Kidney (tissue), 14 donors: ENCODE data around the gene PPIB. TPM values are rescaled to one million over a fixed set of nuclear protein-coding genes. Genes with fewer than 3 reads are reported as not detected.

Experiments
- DNase-seq, 5 donors: peaks; one replicate each; pipeline ENCODE4 v3.0.0-alpha.2; 2013 to 2020
- FAIRE-seq: peaks from 2 replicates; lab custom pipeline; 2012; peaks lifted over from hg19 to GRCh38; lab: Jason Lieb, UNC
- H3K27ac ChIP-seq, 2 donors: one replicate each; pipeline ENCODE4 v1.7.0; 2013; ENCODE audit warnings: low read depth in 2 of 2, low read length in 2 of 2, inconsistent platforms in 1 of 2
- H3K27me3 ChIP-seq: one replicate; pipeline ENCODE4 v1.7.1; 2013; ENCODE audit warnings: low read length, inconsistent platforms; ENCODE audit not compliant: control insufficient read depth, insufficient read depth
- H3K36me3 ChIP-seq, 3 donors: one replicate each; pipeline versions ENCODE4 v1.7.0 to v1.7.1; 2013; ENCODE audit warnings: low read length in 3 of 3, control low read depth in 1 of 3, inconsistent platforms in 1 of 3; ENCODE audit not compliant: insufficient read depth in 3 of 3, control insufficient read depth in 2 of 3
- H3K4me1 ChIP-seq, 3 donors: one replicate each; pipeline versions ENCODE4 v1.7.0 to v1.7.1; 2013; ENCODE audit warnings: low read length in 3 of 3, inconsistent platforms in 1 of 3, low read depth in 1 of 3; ENCODE audit not compliant: control insufficient read depth in 2 of 3, insufficient read depth in 2 of 3
- H3K4me3 ChIP-seq, 3 donors: one replicate each; pipeline versions ENCODE4 v1.7.0 to v1.8.1; 2013; ENCODE audit warnings: low read length in 3 of 3, control low read depth in 1 of 3, inconsistent platforms in 1 of 3
- H3K9ac ChIP-seq, 3 donors: one replicate each; pipeline versions ENCODE4 v1.7.0 to v1.7.1; 2013; ENCODE audit warnings: low read length in 3 of 3, control low read depth in 1 of 3, inconsistent platforms in 1 of 3
- H3K9me3 ChIP-seq, 3 donors: one replicate each; pipeline versions ENCODE4 v1.7.0 to v1.7.1; 2013; ENCODE audit warnings: low read length in 3 of 3, control low read depth in 1 of 3, inconsistent platforms in 1 of 3; ENCODE audit not compliant: control insufficient read depth in 2 of 3, insufficient read depth in 1 of 3
- intact Hi-C: fragments of 100-400 bp; cut with DNase I; formaldehyde crosslinking; loops from one replicate; pipeline ENCODE4 v1.11.1; 2022
- polyA plus RNA-seq: library from polyadenylated mRNA; stranded (reverse); fragments of 350-450 nt; fragmentation: Illumina TruSeq; extraction: RNeasy Lipid Tissue Mini Kit (QIAGEN cat#74804); gene quantifications from one replicate; pipeline ENCODE4 v1.2.3, GENCODE V29; 2014; ENCODE audit warnings: low read depth, low replicate concordance; ENCODE audit not compliant: insufficient read depth
- total RNA-seq: library from RNA; stranded (reverse); fragmentation: NEBNext Ultra II Directional; extraction: Animal tissue kit (Norgen Biotek cat#: 25700); gene quantifications from one replicate; pipeline ENCODE4 v1.2.1, GENCODE V29; 2021
- TF ChIP-seq, protein P1 (sequence below): IDR thresholded peaks from 3 replicates; pipeline ENCODE4 v1.5.1; 2012; ENCODE audit warnings: mild to moderate bottlenecking, moderate library complexity, borderline replicate concordance; ENCODE audit not compliant: insufficient read depth; ENCODE audit errors: extremely low read depth
- donor health status: control.
- donor health status: control.
- donor health status: control.
- donor health status: control.
- donor health status: control.
- donor health status: DM: yes; HTN: yes; CAD: no.
- donor health status: Normal renal cell carcinoma (clear cell type).

Gene PPIB
- total and polyA plus RNA-seq, 2 donors from 2014 or later, result 484 to 705 TPM

DNA sequence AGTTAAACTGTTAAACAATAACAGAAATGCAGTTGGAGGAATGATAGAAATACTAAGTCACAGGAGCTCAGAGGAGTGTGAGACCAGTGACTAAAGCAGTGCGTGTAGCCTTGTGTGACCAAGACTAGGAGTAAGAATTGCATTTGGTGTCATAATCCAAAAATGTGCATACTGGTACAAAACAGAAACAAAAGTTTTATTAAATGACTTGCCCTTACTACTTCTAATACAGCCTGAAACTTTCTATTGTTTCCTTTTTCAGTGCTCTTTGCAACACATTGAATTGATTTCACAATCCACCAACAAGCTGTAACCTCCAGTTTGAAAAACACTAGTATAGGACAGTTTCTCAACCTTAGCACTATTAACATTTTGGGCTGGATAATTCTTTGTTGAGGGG, 49.9 kb downstream of the PPIB start:
- intact Hi-C loops, result no loop called here
- no peaks in the 10 kb centered on the region for H3K9me3 ChIP-seq
- FAIRE-seq, result no peak
- no peak for DNase-seq
- H3K27ac ChIP-seq, result peak overlapping the region in 1 of 2 donors; percentile 33
- no peak overlapping the region for H3K4me3 ChIP-seq
- TF ChIP-seq, protein P1, sequence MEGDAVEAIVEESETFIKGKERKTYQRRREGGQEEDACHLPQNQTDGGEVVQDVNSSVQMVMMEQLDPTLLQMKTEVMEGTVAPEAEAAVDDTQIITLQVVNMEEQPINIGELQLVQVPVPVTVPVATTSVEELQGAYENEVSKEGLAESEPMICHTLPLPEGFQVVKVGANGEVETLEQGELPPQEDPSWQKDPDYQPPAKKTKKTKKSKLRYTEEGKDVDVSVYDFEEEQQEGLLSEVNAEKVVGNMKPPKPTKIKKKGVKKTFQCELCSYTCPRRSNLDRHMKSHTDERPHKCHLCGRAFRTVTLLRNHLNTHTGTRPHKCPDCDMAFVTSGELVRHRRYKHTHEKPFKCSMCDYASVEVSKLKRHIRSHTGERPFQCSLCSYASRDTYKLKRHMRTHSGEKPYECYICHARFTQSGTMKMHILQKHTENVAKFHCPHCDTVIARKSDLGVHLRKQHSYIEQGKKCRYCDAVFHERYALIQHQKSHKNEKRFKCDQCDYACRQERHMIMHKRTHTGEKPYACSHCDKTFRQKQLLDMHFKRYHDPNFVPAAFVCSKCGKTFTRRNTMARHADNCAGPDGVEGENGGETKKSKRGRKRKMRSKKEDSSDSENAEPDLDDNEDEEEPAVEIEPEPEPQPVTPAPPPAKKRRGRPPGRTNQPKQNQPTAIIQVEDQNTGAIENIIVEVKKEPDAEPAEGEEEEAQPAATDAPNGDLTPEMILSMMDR, result no peak
- no peak overlapping the region for H3K9ac ChIP-seq
- peaks cover 2 to 17% (median 6%) of the 10 kb centered on the region in 3 donors for H3K36me3 ChIP-seq
- H3K4me1 ChIP-seq, result peaks cover 0 to 15% (median 10%) of the 10 kb centered on the region in 3 donors
- H3K27me3 ChIP-seq, result no peaks in the 10 kb centered on the region

DNA sequence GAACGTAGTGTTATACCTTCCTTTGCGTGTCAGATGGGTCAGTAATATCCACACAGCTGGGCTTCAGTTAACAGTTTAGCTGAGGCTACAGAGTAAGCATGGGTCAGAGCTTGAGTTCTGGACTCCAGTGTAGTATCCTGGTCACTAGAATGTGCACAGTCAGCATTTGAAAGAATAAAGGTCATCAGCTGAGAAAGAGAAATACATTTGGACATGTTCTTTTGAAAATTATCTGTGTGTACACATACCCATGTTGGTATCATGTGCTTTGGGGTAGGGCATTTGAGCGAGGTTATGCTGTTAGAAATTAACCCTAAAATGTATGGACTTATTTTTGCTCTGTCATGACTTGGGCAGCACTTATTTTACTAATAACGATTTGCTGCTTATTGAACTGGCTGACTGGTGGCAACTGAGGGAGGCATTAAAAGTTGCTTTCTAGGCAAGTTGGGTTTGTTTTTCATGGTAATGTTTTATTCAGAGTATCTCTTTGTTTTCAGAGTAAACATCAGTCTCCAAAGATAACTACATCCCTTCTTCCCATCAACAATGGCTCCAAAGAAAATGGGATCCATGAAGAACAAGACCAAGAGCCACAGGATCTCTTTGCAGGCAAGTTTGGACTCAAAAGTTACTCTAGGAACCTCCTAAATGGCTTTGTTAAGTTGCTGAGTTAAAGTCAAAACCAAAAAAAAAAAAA, 50.6 kb downstream of the PPIB start:
- no peaks in the 10 kb centered on the region for H3K27me3 ChIP-seq
- H3K9ac ChIP-seq, result no peak overlapping the region
- no peak overlapping the region for H3K4me3 ChIP-seq
- intact Hi-C loops, result no loop called here
- H3K36me3 ChIP-seq, result peaks cover 2 to 17% (median 4%) of the 10 kb centered on the region in 3 donors
- peaks cover 0 to 19% (median 12%) of the 10 kb centered on the region in 3 donors for H3K4me1 ChIP-seq
- peak overlapping the region; percentile 16 to 33 for H3K27ac ChIP-seq
- FAIRE-seq (no peak), DNase-seq (peak in 2 of 5 donors; percentile 25 to 38)
- H3K9me3 ChIP-seq, result no peaks in the 10 kb centered on the region
- TF ChIP-seq, protein P1, result no peak

DNA sequence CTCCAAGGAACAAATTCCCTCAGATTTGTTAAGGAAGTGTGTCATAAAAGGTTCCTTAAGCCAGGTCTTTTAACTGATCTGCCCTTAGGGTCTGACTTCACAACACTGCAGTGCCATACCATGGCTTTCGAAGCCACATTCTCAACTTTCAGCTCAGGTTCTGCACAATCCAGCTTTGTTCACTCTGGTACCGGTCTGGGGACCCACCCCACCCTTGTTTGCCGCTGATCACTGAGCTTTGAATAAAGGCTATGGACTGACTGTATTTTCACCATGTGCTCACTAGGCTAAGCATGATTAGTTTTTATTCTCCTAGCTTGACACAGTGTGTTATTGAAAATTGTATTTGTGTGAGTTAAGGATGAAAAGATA, 51.2 kb downstream of the PPIB start:
- intact Hi-C loops, result no loop called here
- H3K27ac ChIP-seq, result peak overlapping the region in 1 of 2 donors; percentile 16

More for the DNA sequence above, 51.2 kb downstream of the PPIB start:
- TF ChIP-seq, protein P1, result no peak
- H3K36me3 ChIP-seq, result peaks cover 2 to 17% (median 4%) of the 10 kb centered on the region in 3 donors
- DNase-seq (peak in 2 of 5 donors; percentile 31 to 35), FAIRE-seq (no peak)
- no peak overlapping the region for H3K9ac ChIP-seq
- H3K27me3 ChIP-seq, result no peaks in the 10 kb centered on the region
- H3K4me3 ChIP-seq, result peak overlapping the region in 1 of 3 donors; percentile 23
- peaks cover 0 to 25% (median 14%) of the 10 kb centered on the region in 3 donors for H3K4me1 ChIP-seq
- H3K9me3 ChIP-seq, result no peaks in the 10 kb centered on the region
